HCT116 (cell line): Measurements from ENCODE around the gene RRP12. TPM values are rescaled to one million over a fixed set of nuclear protein-coding genes. Genes with fewer than 3 reads are reported as not detected.

Experiments
- ATAC-seq: fragments of 200-7000 bp; cut with Tn5 transposase; 2 replicates; pipeline ENCODE4 v1.9.1; 2020; ENCODE audit warnings: mild to moderate bottlenecking, moderate library complexity
- BruUV-seq: library from RNA; stranded (reverse); fragments of 400-500 nt; replicated peaks from 2 replicates; lab custom pipeline; 2021; lab: Mats Ljungman, UMichigan
- CTCF ChIA-PET: fragments of 300-600 bp; sonication (Branson Sonifier 250); formaldehyde crosslinking; loops from one replicate; lab custom pipeline; 2021; ENCODE audit warnings: antibody characterized with exemption; lab: Charles Lee
- POLR2A ChIA-PET: fragments of 300-600, 350-600 bp; sonication (Branson Sonifier 250); formaldehyde crosslinking; loops from one replicate; lab custom pipeline; 2021; ENCODE audit warnings: antibody characterized with exemption; lab: Charles Lee
- RAD21 ChIA-PET, 2 experiments: fragments of 300-600 bp; sonication (Branson Sonifier 250); formaldehyde crosslinking; loops; one replicate each; lab custom pipeline; 2023; ENCODE audit warnings: low total read pairs in 2 of 2; ENCODE audit not compliant: uncharacterized antibody in 2 of 2, unreplicated experiment in 2 of 2, low non-redundant PET in 1 of 2; lab: Charles Lee
- DNase-seq: peaks from one replicate; pipeline ENCODE4 v3.0.0-alpha.2; 2010; ENCODE audit warnings: low read depth, low spot score
- H2AFZ ChIP-seq: fragments of 200-600 bp; shearing (Covaris generic), sonication (generic); 2 replicates; pipeline ENCODE4 v1.6.1; 2017; ENCODE audit warnings: low read depth, mixed run types, mixed read lengths, antibody characterized with exemption, low read length; ENCODE audit not compliant: poor library complexity, severe bottlenecking
- H3K27ac ChIP-seq: 2 replicates; pipeline ENCODE4 v1.5.1; 2012; ENCODE audit warnings: low read depth, low read length
- H3K27me3 ChIP-seq: fragments of 200-600 bp; sonication (generic); 2 replicates; pipeline ENCODE4 v1.6.1; 2016; ENCODE audit warnings: mixed run types, low read length, mixed read lengths; ENCODE audit not compliant: insufficient read depth
- H3K36me3 ChIP-seq, 2 experiments: fragments of 200-500 bp in 1 of 2; fragments of 200-600 bp in 1 of 2; sonication (Bioruptor generic) in 1 of 2; sonication (generic) in 1 of 2; 2 replicates each; pipeline versions ENCODE4 v1.5.1 to v1.6.1; 2014 to 2016; ENCODE audit warnings: low read length in 2 of 2, inconsistent platforms in 1 of 2, mixed read lengths in 1 of 2, mixed run types in 1 of 2; ENCODE audit not compliant: insufficient read depth in 2 of 2, control insufficient read depth in 1 of 2
- H3K4me1 ChIP-seq, 2 experiments: fragments of 200-600 bp in 1 of 2; sonication (generic) in 1 of 2; 2 replicates each; pipeline versions ENCODE4 v1.5.1 to v1.6.1; 2012 to 2017; ENCODE audit warnings: low read length in 2 of 2, inconsistent platforms in 1 of 2, mild to moderate bottlenecking in 1 of 2, mixed read lengths in 1 of 2, mixed run types in 1 of 2, moderate library complexity in 1 of 2; ENCODE audit not compliant: insufficient read depth in 2 of 2, control insufficient read depth in 1 of 2
- H3K4me2 ChIP-seq: fragments of 200-600 bp; sonication (generic); 2 replicates; pipeline ENCODE4 v1.6.1; 2017; ENCODE audit warnings: mixed run types, low read length, mixed read lengths
- H3K4me3 ChIP-seq, 2 experiments: fragments of 200-600 bp in 1 of 2; sonication (generic) in 1 of 2; replicated peaks in 1 of 2; 2 replicates each; pipeline ENCODE4 v1.5.1; 2011 to 2016; ENCODE audit warnings: low read length in 2 of 2, control low read depth in 1 of 2, low read depth in 1 of 2, mild to moderate bottlenecking in 1 of 2, mixed read lengths in 1 of 2, mixed run types in 1 of 2
- H3K79me2 ChIP-seq: fragments of 200-600 bp; sonication (generic); 2 replicates; pipeline ENCODE4 v1.6.1; 2017; ENCODE audit warnings: mild to moderate bottlenecking, mixed run types, low read length, moderate library complexity, mixed read lengths; ENCODE audit not compliant: insufficient read depth
- H3K9ac ChIP-seq: fragments of 200-600 bp; sonication (generic); 2 replicates; pipeline ENCODE4 v1.6.1; 2016; ENCODE audit warnings: low read length, mixed read lengths
- H3K9me2 ChIP-seq: fragments of 200-600 bp; sonication (generic), shearing (Covaris generic); 2 replicates; pipeline ENCODE4 v1.6.1; 2017; ENCODE audit warnings: mixed run types, mild to moderate bottlenecking, moderate library complexity; ENCODE audit not compliant: insufficient read depth
- H3K9me3 ChIP-seq, 2 experiments: fragments of 200-500 bp in 1 of 2; fragments of 200-600 bp in 1 of 2; sonication (Bioruptor generic) in 1 of 2; sonication (generic) in 1 of 2; 2 replicates each; pipeline ENCODE4 v1.6.1; 2014 to 2017; ENCODE audit warnings: low read length in 2 of 2, mixed read lengths in 2 of 2, inconsistent platforms in 1 of 2, low read depth in 1 of 2, mild to moderate bottlenecking in 1 of 2, mixed run types in 1 of 2, moderate library complexity in 1 of 2; ENCODE audit not compliant: control insufficient read depth in 1 of 2, insufficient read depth in 1 of 2
- H4K20me1 ChIP-seq: fragments of 200-600 bp; sonication (generic), shearing (Covaris generic); 2 replicates; pipeline ENCODE4 v1.6.1; 2017; ENCODE audit warnings: mixed run types, mild to moderate bottlenecking, moderate library complexity; ENCODE audit not compliant: insufficient read depth
- ATF3 ChIP-seq: IDR thresholded peaks from 2 replicates; pipeline ENCODE4 v1.6.1; 2012
- CBX3 ChIP-seq: IDR thresholded peaks from 2 replicates; pipeline ENCODE4 v1.6.1; 2012; ENCODE audit warnings: low read depth
- CEBPB ChIP-seq: IDR thresholded peaks from 2 replicates; pipeline ENCODE4 v1.6.1; 2012; ENCODE audit warnings: low read depth
- EGR1 ChIP-seq: IDR thresholded peaks from 2 replicates; pipeline ENCODE4 v1.6.1; 2012; ENCODE audit warnings: low read depth
- ELF1 ChIP-seq: IDR thresholded peaks from 2 replicates; pipeline ENCODE4 v1.6.1; 2012; ENCODE audit warnings: low read depth, borderline replicate concordance
- EZH2 ChIP-seq: fragments of 200-600 bp; sonication (generic); IDR thresholded peaks from 2 replicates; pipeline ENCODE4 v1.6.1; 2017; ENCODE audit warnings: antibody characterized with exemption, mixed run types
- EZH2phosphoT487 ChIP-seq: fragments of 200-600 bp; IDR thresholded peaks from 2 replicates; pipeline ENCODE4 v1.6.1; 2018; ENCODE audit warnings: antibody characterized with exemption, borderline replicate concordance
- FOSL1 ChIP-seq: IDR thresholded peaks from 2 replicates; pipeline ENCODE4 v1.6.1; 2012; ENCODE audit warnings: low read depth
- JUND ChIP-seq: IDR thresholded peaks from 2 replicates; pipeline ENCODE4 v1.6.1; 2012
- MAX ChIP-seq: IDR thresholded peaks from 2 replicates; pipeline ENCODE4 v1.6.1; 2012
- POLR2A ChIP-seq: IDR thresholded peaks from 2 replicates; pipeline ENCODE4 v1.7.0; 2011; ENCODE audit warnings: borderline replicate concordance; ENCODE audit not compliant: insufficient read depth, insufficient read length; ENCODE audit errors: extremely low read depth
- POLR2AphosphoS5 ChIP-seq: IDR thresholded peaks from 2 replicates; pipeline ENCODE4 v1.6.1; 2011; ENCODE audit warnings: mild to moderate bottlenecking, low read depth, low read length, moderate library complexity
- SIN3A ChIP-seq: IDR thresholded peaks from 2 replicates; pipeline ENCODE4 v1.6.1; 2012; ENCODE audit warnings: low read depth
- SP1 ChIP-seq: IDR thresholded peaks from 2 replicates; pipeline ENCODE4 v1.6.1; 2012; ENCODE audit warnings: low read depth
- YY1 ChIP-seq: IDR thresholded peaks from 2 replicates; pipeline ENCODE4 v1.6.1; 2011; ENCODE audit warnings: low read length, low read depth, moderate library complexity, mild to moderate bottlenecking; ENCODE audit not compliant: insufficient replicate concordance; ENCODE audit errors: extremely low read depth
- ZFX ChIP-seq: fragments of 450-650 bp; IDR thresholded peaks from 2 replicates; pipeline ENCODE4 v1.6.1; 2017
- ZNF274 ChIP-seq: fragments of 200-500 bp; sonication (Bioruptor generic); IDR thresholded peaks from 2 replicates; pipeline ENCODE4 v1.6.1; 2014; ENCODE audit warnings: mild to moderate bottlenecking, low read depth, low read length, inconsistent platforms
- intact Hi-C: fragments of 100-400 bp; cut with micrococcal nuclease; formaldehyde crosslinking; loops from 2 replicates; pipeline ENCODE4 v1.10.0; 2022
- total RNA-seq: library from RNA; stranded (reverse); gene quantifications from one replicate; pipeline ENCODE4 v1.2.1, GENCODE V29; 2021; ENCODE audit not compliant: unreplicated experiment

RRP12 gene
- total RNA-seq, 1 experiment from 2014 or later: 67.0 TPM

GRCh38 chr10:97384641-97385040, 16.5 kb downstream of the RRP12 start:
- peaks cover 14 to 45% of the 10 kb centered on the region in 2 experiments for H3K36me3 ChIP-seq
- no peaks in the 10 kb centered on the region for H3K9me2 ChIP-seq
- no peak overlapping the region for H2AFZ ChIP-seq
- TF ChIP-seq JUND (no peak), ZFX (no peak), SP1 (no peak), ATF3 (no peak), FOSL1 (no peak), POLR2AphosphoS5 (no peak), MAX (no peak), EZH2phosphoT487 (no peak), CEBPB (no peak), EZH2 (no peak), ZNF274 (no peak), ELF1 (no peak), SIN3A (no peak), YY1 (no peak), CBX3 (no peak), POLR2A (no peak), EGR1 (no peak)
- TF ChIP-seq, all 23 proteins: peak for 0
- Histone ChIP-seq H3K27ac (no peak overlapping the region), H3K4me3 (no peak overlapping the region), H3K4me1 (no peaks in the 10 kb centered on the region), H3K27me3 (no peaks in the 10 kb centered on the region), H3K9ac (no peak overlapping the region), H4K20me1 (no peaks in the 10 kb centered on the region), H3K79me2 (0 out of 2 replicates have a peak, but pooled peaks cover 4% of the 10 kb centered on the region), H3K4me2 (no peak overlapping the region), H3K9me3 (no peaks in the 10 kb centered on the region)
- DNase-seq (no peak), ATAC-seq (no peak)
- intact Hi-C loops: no loop called here
- no TSS peak for BruUV-seq
- ChIA-PET CTCF (no interaction called here), RAD21 (no interaction called here), POLR2A (no interaction called here)
